GM23248 (cell line): Measurements from ENCODE around the gene RXRB.

ENCODE experiments used
- EZH2 ChIP-seq: fragments of 200-600 bp; sonication (generic); IDR thresholded peaks from 2 replicates; pipeline ENCODE4 v1.6.1; 2018; ENCODE audit warnings: antibody characterized with exemption, mild to moderate bottlenecking; ENCODE audit not compliant: insufficient read depth, poor library complexity, severe bottlenecking
- EZH2phosphoT487 ChIP-seq: fragments of 200-600 bp; sonication (generic); IDR thresholded peaks from 2 replicates; pipeline ENCODE4 v1.6.1; 2018; ENCODE audit warnings: antibody characterized with exemption, moderate library complexity, mild to moderate bottlenecking, low read depth; ENCODE audit not compliant: insufficient read depth

DNA sequence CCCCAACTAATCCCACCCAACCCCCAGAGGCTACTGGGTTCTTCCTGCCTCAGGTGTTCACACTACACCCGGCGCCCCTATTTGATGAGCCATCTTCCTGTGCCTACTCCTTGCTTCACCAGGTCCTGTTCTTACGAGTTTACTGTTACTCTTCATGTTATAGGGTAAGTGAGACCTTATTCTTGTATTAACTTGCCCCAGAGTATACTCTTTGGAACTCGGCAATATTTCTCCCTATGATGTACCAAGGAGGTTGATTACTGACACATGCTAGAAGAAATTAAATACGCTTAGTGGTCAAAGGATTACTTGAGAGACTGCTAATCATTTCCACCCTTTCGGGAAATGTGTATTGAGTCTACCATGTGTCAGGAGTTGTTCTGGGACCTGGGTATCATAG, 16.8 kb upstream of the RXRB start:
- TF ChIP-seq EZH2 (no peak), EZH2phosphoT487 (no peak)
